NCI-H1048 (cell line): ENCODE results near the gene CA12.

Experiments
- DNase-seq: peaks from one replicate; lab custom pipeline; 2025; lab: John Stamatoyannopoulos, UW

The CA12 gene

GRCh38 chr15:63306492-63307073 lies 75.1 kb downstream of the CA12 start:
- no peak for DNase-seq

DNA sequence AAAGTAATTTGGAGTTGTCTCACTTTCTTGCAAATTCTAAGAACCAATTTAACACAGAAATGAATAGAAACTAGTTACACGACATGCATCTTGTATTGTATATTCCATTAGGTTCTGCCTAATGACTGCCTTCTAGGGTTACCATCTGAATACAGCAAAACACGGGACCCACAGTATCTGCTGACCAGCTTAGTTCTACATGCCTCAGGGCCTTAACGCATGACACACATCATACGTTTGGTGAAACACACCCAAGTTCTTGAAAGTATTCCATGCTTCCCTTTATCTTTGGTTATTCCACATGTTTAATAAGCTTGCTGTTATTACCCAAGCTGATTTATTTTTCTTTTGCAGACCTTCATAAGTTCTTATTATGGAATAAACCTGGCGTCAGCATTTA lies 76.4 kb downstream of the CA12 start:
- DNase-seq: no peak

DNA sequence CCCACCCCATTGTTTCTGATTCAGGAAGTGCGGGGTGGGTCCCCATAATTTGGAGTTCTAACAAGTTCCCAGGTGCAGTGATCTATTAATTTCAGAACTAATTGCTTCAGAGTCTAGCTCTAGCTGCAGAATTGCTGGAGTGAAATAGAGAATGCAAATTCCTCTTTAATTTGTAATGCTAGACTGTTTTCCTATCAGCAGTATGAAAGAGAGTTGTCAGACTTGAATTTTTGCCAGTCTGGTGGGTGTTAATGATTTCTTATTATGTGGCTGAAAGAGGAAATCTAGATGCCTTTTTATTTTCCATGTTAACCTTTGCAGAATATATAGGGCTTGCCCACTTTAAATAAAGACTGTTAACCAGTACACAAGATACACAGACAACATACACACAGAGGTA lies 80.6 kb downstream of the CA12 start:
- DNase-seq: no peak

GRCh38 chr15:63299943-63300575 lies 81.6 kb downstream of the CA12 start:
- no peak for DNase-seq

- no peak for DNase-seq
Observed at GRCh38 chr15:63296195-63296594, 85.5 kb downstream of the CA12 start.

GRCh38 chr15:63295341-63295740 lies 86.3 kb downstream of the CA12 start:
- DNase-seq: no peak

DNA sequence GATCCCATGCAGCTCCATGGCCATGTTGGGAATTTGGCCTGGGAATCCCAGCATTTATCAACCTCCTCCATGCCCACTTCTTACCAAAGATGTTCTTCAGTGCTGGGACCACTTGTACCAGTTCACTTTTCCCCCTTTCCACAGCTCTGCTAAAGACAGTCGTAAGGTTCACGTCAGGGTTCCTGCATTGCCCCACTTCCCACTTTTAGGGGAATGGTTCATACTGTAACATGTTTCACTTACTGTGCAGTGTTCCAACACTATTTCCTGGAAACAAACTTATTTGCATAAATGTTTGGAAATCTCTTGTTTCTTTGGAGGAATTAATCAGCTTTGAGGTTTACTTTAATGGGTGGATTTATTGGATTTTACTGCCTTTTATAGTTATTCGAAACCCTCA lies 87.3 kb downstream of the CA12 start:
- no peak for DNase-seq

DNA sequence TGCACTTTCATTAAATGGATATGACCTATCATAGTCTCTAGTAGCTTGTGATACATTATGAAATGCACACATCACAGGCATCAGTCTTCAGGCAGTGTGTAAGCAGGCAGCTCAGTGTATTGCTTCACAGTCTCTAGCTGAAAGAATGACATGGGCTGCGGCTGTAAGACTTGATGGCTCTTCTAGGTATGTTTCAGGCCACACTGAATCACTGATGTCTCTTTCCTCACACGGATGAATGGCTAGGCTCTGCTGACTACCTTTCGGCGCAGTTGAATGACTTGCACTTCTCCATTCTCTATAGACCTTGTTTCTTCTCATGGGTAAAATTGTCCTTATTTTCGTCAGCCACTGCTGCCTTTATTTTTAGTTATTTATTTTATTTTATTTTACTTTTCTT lies 88.9 kb downstream of the CA12 start:
- no peak for DNase-seq

- DNase-seq: no peak
Observed at GRCh38 chr15:63292241-63292640, 89.4 kb downstream of the CA12 start.

DNA sequence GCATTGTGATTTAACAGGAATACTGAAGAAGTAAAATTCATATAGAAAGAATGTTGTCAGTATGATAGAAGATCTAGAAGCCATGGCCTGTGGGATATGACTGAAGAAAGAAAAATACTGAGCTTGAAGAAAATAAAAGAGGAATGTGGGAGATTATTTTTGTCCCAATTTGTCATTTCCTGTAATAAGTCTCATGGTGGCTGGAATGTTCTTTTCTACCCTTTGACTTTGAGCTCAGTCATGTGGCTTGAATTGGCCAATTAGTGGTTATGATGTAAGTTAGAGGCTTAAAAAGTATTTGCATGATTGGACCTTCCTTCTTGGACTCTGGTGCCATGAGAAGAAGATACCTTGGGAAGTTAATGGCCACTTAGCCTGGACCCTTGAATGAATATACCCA lies 90.1 kb downstream of the CA12 start:
- no peak for DNase-seq

DNA sequence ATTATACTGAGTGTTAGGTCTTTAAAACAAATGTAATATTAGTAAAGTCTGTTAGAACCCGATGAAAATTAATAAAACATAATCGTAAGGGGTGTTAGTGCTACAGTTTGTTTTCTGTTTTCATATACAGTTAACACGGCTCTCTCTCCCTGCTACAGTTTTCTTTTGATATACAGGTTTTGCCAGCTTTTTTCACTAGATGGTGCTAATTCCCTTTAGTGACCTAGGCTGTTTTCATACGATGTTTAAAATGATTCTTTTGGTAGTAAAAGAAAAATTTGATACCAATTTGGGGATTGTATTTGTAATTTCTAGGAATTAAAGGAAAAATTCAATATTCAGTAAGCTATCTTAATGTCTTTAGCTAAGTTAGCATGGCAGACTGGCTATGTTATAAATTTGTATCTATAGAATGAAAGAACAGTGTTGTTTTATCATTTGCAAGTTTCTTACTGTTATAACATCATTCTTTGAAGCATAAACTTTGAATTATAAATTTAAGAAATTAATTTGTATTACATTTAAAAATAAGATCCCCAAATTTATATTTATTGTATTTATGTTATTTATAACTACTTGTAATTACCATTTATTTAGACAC lies 92.8 kb downstream of the CA12 start:
- no peak for DNase-seq

- no peak for DNase-seq
Observed at GRCh38 chr15:63288342-63288741, 93.3 kb downstream of the CA12 start.

DNA sequence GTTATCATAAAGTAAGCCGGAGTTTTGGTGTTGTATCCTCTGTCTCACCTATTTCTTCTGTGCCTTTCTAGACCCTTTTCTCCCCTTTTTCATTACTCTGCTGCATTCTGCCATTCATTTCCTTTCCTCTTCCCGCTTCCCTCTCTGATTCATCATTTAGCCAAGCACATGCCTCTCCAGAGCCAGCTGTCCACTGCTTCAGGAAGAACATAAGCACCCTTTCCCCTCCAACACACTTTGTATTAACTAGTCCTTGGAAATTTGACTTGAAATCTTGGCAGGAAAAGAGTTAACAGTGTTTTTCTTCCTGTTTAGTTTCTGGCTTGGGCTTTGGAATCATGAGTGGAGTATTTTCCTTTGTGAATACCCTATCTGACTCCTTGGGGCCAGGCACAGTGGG lies 94.5 kb downstream of the CA12 start:
- DNase-seq: no peak

- DNase-seq: no peak
Observed at GRCh38 chr15:63284335-63284734, 97.3 kb downstream of the CA12 start.

DNA sequence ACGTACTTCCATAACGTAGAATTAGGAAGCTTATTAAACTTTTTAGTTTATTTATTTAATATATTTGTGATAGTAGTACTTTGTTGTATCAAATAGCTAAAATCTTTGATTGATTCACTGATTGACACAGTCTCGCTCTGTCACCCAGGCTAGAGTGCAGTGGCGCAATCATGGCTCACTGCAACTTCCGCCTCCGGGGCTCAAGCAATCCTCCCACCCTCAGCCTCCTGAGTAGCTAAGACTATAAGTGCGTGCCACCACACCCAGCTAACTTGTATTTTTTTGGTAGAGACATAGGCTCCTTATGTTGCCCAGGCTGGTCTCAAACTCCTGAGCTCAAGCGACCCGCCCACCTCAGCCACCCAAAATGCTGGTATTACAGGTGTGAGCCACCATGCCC lies 98.5 kb downstream of the CA12 start:
- no peak for DNase-seq

- DNase-seq: no peak
Observed at GRCh38 chr15:63277893-63278456, 103.7 kb downstream of the CA12 start.

- DNase-seq: peak; percentile 58
Observed at GRCh38 chr15:63277038-63277892, 104.4 kb downstream of the CA12 start, which contains the start of gene APH1B. Gene APH1B, plus strand, starts transcription at chr15:63277605. Its CDS starts 19 bp downstream, at chr15:63277624.

DNA sequence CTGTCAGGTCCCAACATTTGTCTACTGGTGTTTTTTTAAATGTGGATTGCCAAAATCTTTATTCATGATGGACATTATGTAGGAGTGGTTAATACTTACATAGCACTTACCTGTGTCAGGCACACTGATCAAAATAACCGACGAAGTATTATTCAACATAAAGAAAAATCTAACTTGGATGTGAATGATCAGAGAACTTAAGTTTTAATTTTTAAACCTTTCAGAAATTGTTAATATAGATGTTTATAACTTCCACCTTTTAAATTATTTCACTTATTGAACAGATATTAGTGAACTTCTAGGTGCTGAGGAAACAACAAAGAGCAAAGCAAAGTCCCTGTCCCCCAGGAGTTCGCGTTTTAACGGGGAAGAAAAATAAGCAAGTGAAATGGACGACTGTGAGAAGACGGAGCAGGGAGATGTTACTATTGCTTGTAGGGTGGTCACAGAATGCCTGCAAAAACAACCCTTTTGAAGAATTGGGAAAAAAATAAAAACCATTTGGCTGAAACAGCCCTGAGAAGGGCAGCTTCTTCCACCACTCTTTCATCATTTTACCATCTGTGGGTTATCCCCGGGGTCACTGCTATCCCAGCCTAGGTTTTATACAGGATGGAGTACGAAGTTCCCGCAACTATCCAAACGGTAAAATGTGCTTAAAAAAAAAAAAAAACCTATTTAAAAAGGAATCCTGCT lies 105.2 kb downstream of the CA12 start:
- DNase-seq: no peak

GRCh38 chr15:63274427-63274826 lies 107.2 kb downstream of the CA12 start:
- DNase-seq: no peak
